SKM-1 treated with dmso at 0.1 percent for 144 hours (cell line): ENCODE data around the gene TMC3.
"Not testable (repeated sequence)": the region's sequence is repeated elsewhere in the genome, so short reads cannot be mapped to it uniquely, and the experiment has no call there.

Experiments
- DNase-seq: peaks from one replicate; lab custom pipeline; 2025; ENCODE audit not compliant: unreplicated experiment; lab: John Stamatoyannopoulos, UW

TMC3 gene

GRCh38 chr15:81348691-81349090, 25.3 kb downstream of the TMC3 start:
- not testable (repeated sequence) for DNase-seq

- no peak for DNase-seq
Observed at GRCh38 chr15:81347910-81348309, 26.1 kb downstream of the TMC3 start.

- DNase-seq: no peak
Observed at GRCh38 chr15:81346611-81347010, 27.4 kb downstream of the TMC3 start.

- no peak for DNase-seq
Observed at GRCh38 chr15:81343371-81343770, 30.6 kb downstream of the TMC3 start.

- no peak for DNase-seq
Observed at GRCh38 chr15:81341351-81341750, 32.7 kb downstream of the TMC3 start.

- no peak for DNase-seq
Observed at GRCh38 chr15:81339851-81340250, 34.2 kb downstream of the TMC3 start.

GRCh38 chr15:81339321-81339720, 34.7 kb downstream of the TMC3 start:
- no peak for DNase-seq

- DNase-seq: no peak
Observed at GRCh38 chr15:81338170-81339007, 35.6 kb downstream of the TMC3 start.

GRCh38 chr15:81337713-81338157, 36.3 kb downstream of the TMC3 start:
- DNase-seq: no peak

- no peak for DNase-seq
Observed at GRCh38 chr15:81337241-81337640, 36.8 kb downstream of the TMC3 start.

GRCh38 chr15:81336568-81336967, 37.4 kb downstream of the TMC3 start:
- no peak for DNase-seq

- DNase-seq: no peak
Observed at GRCh38 chr15:81335631-81336030, 38.4 kb downstream of the TMC3 start.

GRCh38 chr15:81334768-81335435, 39.1 kb downstream of the TMC3 start:
- DNase-seq: no peak

- no peak for DNase-seq
Observed at GRCh38 chr15:81333363-81333762, 40.6 kb downstream of the TMC3 start.

- no peak for DNase-seq
Observed at GRCh38 chr15:81332326-81332725, 41.7 kb downstream of the TMC3 start.

- no peak for DNase-seq
Observed at GRCh38 chr15:81331600-81331999, 42.4 kb downstream of the TMC3 start.

- not testable (repeated sequence) for DNase-seq
Observed at GRCh38 chr15:81331141-81331540, 42.9 kb downstream of the TMC3 start.

- no peak for DNase-seq
Observed at GRCh38 chr15:81330366-81331090, 43.5 kb downstream of the TMC3 start.

GRCh38 chr15:81329446-81329845, 44.6 kb downstream of the TMC3 start:
- no peak for DNase-seq

GRCh38 chr15:81327516-81327915, 46.5 kb downstream of the TMC3 start:
- no peak for DNase-seq

GRCh38 chr15:81326466-81327212, 47.4 kb downstream of the TMC3 start:
- DNase-seq: no peak
